HFF-Myc (cell line): Measurements from ENCODE around the gene IRX4.

Source experiments
- DNase-seq: peaks from one replicate; pipeline ENCODE4 v3.0.0-alpha.2; 2011; ENCODE audit warnings: low read depth; ENCODE audit errors: extremely low read depth
- H3K4me3 ChIP-seq: replicated peaks from 2 replicates; pipeline ENCODE4 v1.5.1; 2011; ENCODE audit warnings: low read depth, mild to moderate bottlenecking, control low read depth, low read length
- TF ChIP-seq, protein P1 (sequence below): IDR thresholded peaks from 2 replicates; pipeline ENCODE4 v1.5.1; 2012; ENCODE audit warnings: mild to moderate bottlenecking, low read depth, low read length, control low read depth; ENCODE audit errors: missing control alignments

IRX4 gene

DNA sequence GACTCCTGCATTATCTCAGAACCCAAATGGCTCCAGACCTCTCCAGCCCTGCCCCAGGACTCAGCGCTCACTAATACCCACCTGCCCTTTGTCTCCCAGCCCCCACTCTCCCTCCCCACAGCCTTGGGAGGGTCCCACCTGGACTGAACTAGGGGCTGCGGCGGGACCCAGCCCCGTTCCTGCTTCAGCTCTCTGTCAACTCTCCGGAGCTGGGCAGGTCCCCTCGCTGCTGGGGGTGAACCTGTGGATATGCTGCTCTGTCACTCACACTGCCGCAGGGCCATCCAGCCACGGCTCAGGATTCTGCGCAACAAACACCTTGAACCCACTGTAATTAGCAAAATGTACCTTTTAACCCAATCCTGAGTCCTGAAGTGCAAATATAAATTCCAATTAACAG is 44.7 kb downstream of the IRX4 start:
- no peak for DNase-seq
- TF ChIP-seq, protein P1, sequence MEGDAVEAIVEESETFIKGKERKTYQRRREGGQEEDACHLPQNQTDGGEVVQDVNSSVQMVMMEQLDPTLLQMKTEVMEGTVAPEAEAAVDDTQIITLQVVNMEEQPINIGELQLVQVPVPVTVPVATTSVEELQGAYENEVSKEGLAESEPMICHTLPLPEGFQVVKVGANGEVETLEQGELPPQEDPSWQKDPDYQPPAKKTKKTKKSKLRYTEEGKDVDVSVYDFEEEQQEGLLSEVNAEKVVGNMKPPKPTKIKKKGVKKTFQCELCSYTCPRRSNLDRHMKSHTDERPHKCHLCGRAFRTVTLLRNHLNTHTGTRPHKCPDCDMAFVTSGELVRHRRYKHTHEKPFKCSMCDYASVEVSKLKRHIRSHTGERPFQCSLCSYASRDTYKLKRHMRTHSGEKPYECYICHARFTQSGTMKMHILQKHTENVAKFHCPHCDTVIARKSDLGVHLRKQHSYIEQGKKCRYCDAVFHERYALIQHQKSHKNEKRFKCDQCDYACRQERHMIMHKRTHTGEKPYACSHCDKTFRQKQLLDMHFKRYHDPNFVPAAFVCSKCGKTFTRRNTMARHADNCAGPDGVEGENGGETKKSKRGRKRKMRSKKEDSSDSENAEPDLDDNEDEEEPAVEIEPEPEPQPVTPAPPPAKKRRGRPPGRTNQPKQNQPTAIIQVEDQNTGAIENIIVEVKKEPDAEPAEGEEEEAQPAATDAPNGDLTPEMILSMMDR, result no peak
- H3K4me3 ChIP-seq, result no peak overlapping the region

DNA sequence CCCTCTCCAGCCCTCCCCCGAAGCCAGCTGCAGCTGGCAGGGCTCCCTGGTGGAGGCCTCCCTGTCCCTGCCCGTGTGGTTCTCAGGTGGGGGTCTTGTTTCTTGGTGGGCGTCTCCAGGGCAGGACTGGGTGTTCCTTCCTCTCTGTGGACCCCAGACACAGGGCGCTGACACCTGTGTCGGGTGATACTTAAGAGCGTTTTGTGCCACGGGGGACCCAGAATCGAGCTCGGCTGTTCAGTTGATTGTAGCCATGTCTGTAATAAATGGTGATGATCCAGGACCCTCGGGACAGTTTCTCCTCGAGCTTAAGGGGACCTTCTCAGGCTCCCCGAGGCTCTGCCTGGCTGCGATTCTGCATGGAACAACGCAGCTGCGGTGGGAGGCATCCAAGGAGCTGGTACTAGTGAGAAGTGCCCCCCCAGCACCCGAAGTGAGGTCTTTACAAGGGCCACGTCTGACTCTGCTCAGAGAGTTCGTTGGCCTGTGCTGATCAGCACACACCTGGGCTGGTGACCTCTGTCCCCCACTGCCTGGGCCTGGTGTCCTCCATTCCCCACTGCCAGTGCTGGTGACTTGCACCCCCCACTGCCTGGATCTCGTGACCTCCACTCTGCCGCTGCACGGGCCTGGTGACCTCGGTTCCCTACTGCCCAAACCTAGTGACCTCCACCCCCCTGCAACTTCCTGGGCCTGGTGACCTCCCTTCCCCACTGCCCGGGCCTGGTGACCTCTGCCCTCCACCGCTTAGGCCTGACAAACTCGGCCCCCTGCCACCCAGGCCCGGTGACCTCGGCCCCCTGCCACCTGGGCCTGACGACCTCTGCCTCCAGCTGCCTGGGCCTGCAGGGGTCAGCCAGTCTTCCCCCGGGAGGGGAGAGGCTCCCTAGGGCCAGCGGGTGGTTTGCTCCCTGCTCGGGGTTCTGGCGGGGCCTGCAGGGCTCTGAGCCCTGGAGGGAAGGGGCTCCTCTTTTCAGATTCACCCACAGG is 45.5 kb downstream of the IRX4 start:
- no peak overlapping the region for H3K4me3 ChIP-seq
- DNase-seq, result no peak
- TF ChIP-seq, protein P1, result no peak

DNA sequence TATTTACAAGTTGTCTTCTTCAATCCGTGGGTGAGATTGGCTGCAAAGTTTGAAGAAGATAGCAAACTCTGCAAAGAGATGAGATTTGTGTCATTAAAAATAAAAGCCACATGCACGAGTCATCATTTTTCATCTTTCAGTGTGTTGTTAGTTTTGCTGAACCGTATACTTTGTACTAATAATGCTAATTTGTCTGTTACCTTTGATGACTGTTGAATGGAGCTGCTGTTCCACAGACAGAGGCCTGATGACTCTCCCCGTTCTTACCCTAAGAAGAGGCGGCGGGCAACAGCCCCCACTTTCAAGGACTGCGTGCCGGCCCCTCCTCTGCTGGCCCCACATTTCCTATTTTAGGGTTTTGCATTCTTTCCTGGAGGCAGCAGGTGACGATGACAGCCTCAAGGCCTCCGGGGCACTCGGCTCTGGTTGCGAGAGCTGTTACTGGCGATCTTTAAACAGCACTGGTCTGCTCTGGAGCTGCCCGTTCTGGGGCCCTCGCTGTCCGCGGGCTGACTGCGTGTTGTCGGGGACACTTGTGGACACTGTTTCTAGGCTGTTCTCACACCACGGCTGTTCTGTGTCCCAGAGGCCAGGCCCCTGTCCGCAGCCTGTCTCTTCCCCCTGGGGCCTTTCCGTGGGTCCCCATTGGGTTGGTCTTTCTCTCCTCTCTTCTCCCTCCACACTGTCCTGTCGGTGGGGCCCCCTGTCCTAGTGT is 46.4 kb downstream of the IRX4 start:
- TF ChIP-seq, protein P1, result no peak
- no peak overlapping the region for H3K4me3 ChIP-seq
- no peak for DNase-seq

DNA sequence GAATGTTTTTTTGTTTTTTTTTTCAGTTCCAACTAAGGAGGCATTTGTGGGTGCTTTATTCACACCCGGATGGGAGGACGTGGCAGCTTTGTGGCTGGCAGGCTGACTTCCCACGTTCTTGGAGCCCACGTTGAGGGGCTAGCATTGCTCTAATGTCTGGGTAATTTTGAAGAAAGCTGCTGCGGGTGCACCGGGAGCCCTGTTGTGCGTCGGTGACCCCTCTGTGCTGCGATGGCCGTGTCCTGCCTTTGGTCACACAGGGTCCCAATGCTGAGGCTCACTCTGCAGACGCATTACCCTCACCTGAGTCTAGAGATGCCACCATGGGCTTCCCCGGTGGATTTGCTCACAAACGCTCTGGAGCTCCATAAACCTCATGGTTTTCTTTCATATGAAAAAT is 47.3 kb downstream of the IRX4 start:
- DNase-seq, result no peak
- TF ChIP-seq, protein P1, result no peak
- no peak overlapping the region for H3K4me3 ChIP-seq

DNA sequence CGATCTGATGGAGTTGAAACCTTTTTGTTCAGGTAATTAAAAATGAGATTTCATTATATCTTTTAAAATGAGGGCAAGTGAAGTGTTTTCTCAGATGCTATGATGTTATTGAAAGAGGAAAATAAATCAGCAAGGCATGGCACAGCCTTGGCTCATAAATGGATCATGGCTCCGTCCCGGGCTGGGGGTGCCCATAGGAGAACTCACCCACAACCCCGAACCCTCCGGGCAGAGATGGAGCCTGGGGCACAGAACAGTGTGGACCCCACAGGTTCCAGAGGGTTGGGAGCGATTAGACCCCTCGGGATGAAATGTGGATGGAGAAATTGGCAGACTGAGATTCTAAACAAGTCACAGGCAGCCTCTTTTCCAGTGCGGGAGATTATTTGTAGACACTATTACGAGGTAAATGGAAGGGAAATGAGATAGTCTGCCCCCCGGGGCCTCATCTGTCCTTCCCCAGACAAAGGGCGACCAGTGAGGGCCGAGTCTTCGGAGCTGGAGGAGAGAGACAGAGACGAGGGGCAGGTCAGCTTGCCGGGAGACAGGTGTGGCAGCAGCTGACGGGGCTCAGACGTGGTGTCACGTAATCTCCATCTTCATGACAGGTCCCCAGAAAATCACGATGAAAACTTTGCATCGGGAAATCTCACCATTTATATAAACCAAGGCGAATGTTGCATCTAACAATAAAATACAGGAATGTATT is 47.9 kb downstream of the IRX4 start:
- no peak overlapping the region for H3K4me3 ChIP-seq

DNA sequence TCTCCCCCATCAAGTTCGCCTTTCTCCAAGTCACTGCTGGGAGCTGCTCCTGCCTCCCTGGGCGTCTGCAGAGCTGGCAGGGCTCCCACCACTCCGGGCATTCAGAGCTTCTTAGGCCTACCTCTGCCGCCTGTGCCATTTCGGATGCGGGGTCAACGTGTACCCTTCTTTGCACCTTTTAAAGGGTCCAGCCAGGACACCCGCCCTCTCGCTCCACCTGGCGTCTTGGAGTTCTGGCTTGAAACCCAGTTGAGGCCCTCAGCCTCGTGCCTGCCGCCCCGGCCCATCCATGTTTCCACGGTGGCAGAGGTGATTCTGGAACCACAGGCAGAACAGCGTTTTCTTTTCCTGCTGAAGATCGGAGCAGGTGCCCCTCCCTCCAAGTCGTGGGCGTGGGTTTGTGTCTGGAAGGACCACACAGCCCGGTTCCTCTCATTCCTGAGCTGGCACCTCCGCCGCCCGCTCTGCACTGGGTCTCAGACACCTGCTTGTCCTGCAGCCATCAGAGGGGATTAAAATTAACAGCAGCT is 48.6 kb downstream of the IRX4 start:
- TF ChIP-seq, protein P1, result no peak
- DNase-seq, result no peak
- no peak overlapping the region for H3K4me3 ChIP-seq

More for the DNA sequence above, 47.9 kb downstream of the IRX4 start:
- DNase-seq, result no peak
- TF ChIP-seq, protein P1, result no peak
